ENCODE measurements around the gene TMEM258. TPM values are rescaled to one million over a fixed set of nuclear protein-coding genes. Genes with fewer than 3 reads are reported as not detected.

The TMEM258 gene
- total and polyA plus RNA-seq, 10 of the 15 experiments (the other 5 are each of a cell fraction or from before 2014, with no cell fraction given): 160 to 840 (median 326) TPM

DNA sequence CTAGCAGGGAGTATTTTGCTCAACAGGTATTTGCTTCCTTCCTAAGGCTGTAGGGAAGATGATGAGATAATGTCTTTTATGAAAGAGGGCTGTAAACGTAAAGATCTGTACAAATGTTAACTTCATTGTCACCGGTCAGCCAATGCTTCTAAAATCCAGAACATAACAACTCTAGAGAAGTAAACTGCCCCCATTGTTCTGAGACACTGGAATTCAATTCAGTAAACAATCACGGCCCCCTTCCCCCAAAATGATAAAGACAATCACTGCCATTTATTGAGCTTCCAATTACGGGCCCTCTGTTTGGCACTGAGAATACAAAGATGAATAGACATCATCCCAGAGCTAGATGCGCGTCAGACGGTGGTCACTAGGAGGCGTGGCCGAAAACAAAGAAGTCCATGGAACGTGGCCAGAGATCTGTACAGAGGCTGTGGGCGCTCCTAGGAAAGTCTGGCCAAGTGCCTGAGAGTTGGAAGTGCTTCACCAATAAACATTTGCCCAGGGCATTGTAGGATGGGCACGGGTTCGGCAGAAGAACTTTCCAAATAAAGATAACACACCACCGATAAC, 576 bp downstream of the TMEM258 start (continued):
- TF ChIP-seq, protein P1, sequence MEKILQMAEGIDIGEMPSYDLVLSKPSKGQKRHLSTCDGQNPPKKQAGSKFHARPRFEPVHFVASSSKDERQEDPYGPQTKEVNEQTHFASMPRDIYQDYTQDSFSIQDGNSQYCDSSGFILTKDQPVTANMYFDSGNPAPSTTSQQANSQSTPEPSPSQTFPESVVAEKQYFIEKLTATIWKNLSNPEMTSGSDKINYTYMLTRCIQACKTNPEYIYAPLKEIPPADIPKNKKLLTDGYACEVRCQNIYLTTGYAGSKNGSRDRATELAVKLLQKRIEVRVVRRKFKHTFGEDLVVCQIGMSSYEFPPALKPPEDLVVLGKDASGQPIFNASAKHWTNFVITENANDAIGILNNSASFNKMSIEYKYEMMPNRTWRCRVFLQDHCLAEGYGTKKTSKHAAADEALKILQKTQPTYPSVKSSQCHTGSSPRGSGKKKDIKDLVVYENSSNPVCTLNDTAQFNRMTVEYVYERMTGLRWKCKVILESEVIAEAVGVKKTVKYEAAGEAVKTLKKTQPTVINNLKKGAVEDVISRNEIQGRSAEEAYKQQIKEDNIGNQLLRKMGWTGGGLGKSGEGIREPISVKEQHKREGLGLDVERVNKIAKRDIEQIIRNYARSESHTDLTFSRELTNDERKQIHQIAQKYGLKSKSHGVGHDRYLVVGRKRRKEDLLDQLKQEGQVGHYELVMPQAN (conservative IDR thresholded peaks at IDR 0.05): no peak
- TF ChIP-seq TCF12 (IDR thresholded peaks at IDR 0.05; ENCODE audit: low read depth, low read length) (no peak), MTA2 (IDR thresholded peaks at IDR 0.05; ENCODE audit: low read depth) (no peak)
- TF ChIP-seq, protein P2, sequence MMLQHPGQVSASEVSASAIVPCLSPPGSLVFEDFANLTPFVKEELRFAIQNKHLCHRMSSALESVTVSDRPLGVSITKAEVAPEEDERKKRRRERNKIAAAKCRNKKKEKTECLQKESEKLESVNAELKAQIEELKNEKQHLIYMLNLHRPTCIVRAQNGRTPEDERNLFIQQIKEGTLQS (IDR thresholded peaks at IDR 0.05; ENCODE audit: borderline replicate concordance, extremely low read depth, low read depth, low read length): no peak

DNA sequence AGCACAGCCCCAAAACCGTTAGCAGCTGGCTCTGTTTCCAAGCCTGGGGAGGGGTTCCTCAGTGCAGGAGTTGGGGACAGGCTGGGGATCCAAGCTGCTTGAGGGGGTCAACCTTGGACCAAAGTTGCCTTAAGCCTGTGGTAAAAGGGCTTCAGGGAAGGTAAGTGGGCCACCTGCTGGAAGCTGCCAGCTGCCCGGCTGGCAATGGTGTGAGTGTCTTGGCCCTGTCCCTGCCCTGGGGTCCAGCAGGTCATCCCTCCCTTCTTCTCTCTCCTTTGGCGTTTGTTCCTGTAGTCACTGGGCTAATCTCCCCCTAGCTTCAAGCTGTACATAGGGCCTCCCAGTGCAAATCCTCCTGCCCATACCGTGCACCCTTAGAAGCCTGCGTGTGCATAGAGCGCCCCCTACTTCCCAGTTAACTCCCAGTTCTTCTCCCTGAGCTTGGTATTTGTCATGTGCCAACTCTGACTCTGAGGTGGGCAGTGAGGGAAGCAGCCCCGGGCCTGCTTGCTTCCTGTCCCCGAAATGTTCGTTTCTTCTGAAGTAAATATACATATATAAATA, 4.4 kb downstream of the TMEM258 start:
- SMC1A ChIA-PET (ENCODE audit: uncharacterized antibody, unreplicated experiment): interaction anchor here (1.0 to 8.3 kb wide), 5 partner anchors 9 to 55 kb away, joined by 4 to 91 read pairs (median 15); partner anchors contain the start of gene MYRF
- no peaks in the 10 kb centered on the region for H3K9me3 ChIP-seq (replicated peaks; ENCODE audit: control insufficient read depth, insufficient read depth, low read length)
- H3K27ac ChIP-seq (ENCODE audit: control insufficient read depth, insufficient read depth): no peak overlapping the region
- FAIRE-seq (no peak), ATAC-seq (peak; percentile 8; the same call in 2 of the 3 replicates), DNase-seq (ENCODE audit: low read depth, low spot score) (no peak)
- RAD21 ChIA-PET (ENCODE audit: unreplicated experiment): interaction anchor here (0.7 to 2.1 kb wide), 10 partner anchors 8 to 294 kb away, joined by 4 to 26 read pairs (median 6); no protein-coding TSS in a partner anchor
- intact Hi-C loops (cut with micrococcal nuclease; ENCODE audit: unreplicated experiment): no loop called here
- WGBS (ENCODE audit: insufficient coverage, insufficient replicate concordance, low lambda C conversion rate, missing lambda C conversion rate): 77% methylated on average over 9 of the region's 9 CpGs
- in situ Hi-C loops (cut with MboI): no loop called here
- no peak overlapping the region for H3K4me3 ChIP-seq
- H2AFZ ChIP-seq (ENCODE audit: control insufficient read depth, low read depth, low read length): no peak overlapping the region
- no peak overlapping the region for H3K4me2 ChIP-seq (ENCODE audit: control insufficient read depth, insufficient read depth)
- no TSS peak for BruUV-seq (replicated peaks)
- no peaks in the 10 kb centered on the region; the same call in 1 of the 2 replicates for H3K4me1 ChIP-seq (ENCODE audit: control insufficient read depth, insufficient read depth, low read length)
- no peaks in the 10 kb centered on the region for H4K20me1 ChIP-seq (ENCODE audit: control insufficient read depth, insufficient read depth)
- CTCF ChIA-PET: interaction anchor here (0.6 to 10.5 kb wide), 26 partner anchors 8 to 314 kb away, joined by 3 to 200 read pairs (median 4); partner anchors contain the start of gene MYRF
- peaks cover 20 to 24% of the 10 kb centered on the region in 2 experiments for H3K36me3 ChIP-seq (ENCODE audit: control insufficient read depth in 2 of 2, insufficient read depth in 2 of 2, low read length in 1 of 2)
- no peak overlapping the region for H3K9ac ChIP-seq (ENCODE audit: control insufficient read depth, insufficient read depth, low read length)
- POLR2A ChIA-PET: interaction anchor here (0.8 to 6.7 kb wide), 3 partner anchors 27 to 39 kb away, joined by 3 to 60 read pairs (median 5); partner anchors contain the start of gene MYRF
- no peaks in the 10 kb centered on the region for H3K27me3 ChIP-seq (replicated peaks in 1 of 2; ENCODE audit: control insufficient read depth in 2 of 2, insufficient read depth in 2 of 2, low read length in 1 of 2)
- H3K79me2 ChIP-seq (ENCODE audit: control insufficient read depth, insufficient read depth, low read length): peaks cover 29% of the 10 kb centered on the region
- TF ChIP-seq ZZZ3 (IDR thresholded peaks at IDR 0.05; ENCODE audit: control insufficient read depth, insufficient read length, low read depth) (no peak), POU2F2 (IDR thresholded peaks at IDR 0.05; ENCODE audit: borderline replicate concordance, low read depth, low read length) (no peak), IRF4 (IDR thresholded peaks at IDR 0.05; ENCODE audit: low read depth, low read length) (peak; percentile 21; the same call in 1 of the 2 replicates), RAD21 (IDR thresholded peaks at IDR 0.05; ENCODE audit: insufficient read depth, low read depth, low read length) (peak; percentile 41; the same call in 1 of the 2 replicates), RFX5 (IDR thresholded peaks at IDR 0.05; ENCODE audit: low read depth, low read length) (no peak), SREBF1 (IDR thresholded peaks at IDR 0.05; ENCODE audit: low read length) (no peak), SMC3 (IDR thresholded peaks at IDR 0.05; ENCODE audit: borderline replicate concordance, low read length) (no peak)
- TF ChIP-seq, protein P1 (conservative IDR thresholded peaks at IDR 0.05): no peak
- TF ChIP-seq, protein P3, sequence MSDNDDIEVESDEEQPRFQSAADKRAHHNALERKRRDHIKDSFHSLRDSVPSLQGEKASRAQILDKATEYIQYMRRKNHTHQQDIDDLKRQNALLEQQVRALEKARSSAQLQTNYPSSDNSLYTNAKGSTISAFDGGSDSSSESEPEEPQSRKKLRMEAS (IDR thresholded peaks at IDR 0.05; ENCODE audit: low read depth, low read length): no peak
- TF ChIP-seq, protein P4, sequence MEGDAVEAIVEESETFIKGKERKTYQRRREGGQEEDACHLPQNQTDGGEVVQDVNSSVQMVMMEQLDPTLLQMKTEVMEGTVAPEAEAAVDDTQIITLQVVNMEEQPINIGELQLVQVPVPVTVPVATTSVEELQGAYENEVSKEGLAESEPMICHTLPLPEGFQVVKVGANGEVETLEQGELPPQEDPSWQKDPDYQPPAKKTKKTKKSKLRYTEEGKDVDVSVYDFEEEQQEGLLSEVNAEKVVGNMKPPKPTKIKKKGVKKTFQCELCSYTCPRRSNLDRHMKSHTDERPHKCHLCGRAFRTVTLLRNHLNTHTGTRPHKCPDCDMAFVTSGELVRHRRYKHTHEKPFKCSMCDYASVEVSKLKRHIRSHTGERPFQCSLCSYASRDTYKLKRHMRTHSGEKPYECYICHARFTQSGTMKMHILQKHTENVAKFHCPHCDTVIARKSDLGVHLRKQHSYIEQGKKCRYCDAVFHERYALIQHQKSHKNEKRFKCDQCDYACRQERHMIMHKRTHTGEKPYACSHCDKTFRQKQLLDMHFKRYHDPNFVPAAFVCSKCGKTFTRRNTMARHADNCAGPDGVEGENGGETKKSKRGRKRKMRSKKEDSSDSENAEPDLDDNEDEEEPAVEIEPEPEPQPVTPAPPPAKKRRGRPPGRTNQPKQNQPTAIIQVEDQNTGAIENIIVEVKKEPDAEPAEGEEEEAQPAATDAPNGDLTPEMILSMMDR (IDR thresholded peaks at IDR 0.05 in 2 of 3, conservative IDR thresholded peaks at IDR 0.05 in 1 of 3; ENCODE audit: control insufficient read depth in 2 of 3, extremely low read depth in 1 of 3, insufficient read depth in 1 of 3, low read depth in 3 of 3, low read length in 3 of 3): peak; percentile 40 to 48 (median 47); a peak in 5 of 6 replicates

All from GM12878 (cell line).